Forelimb muscle (tissue), 1 donor: Measurements from ENCODE around the gene C1GALT1. TPM values are rescaled to one million over a fixed set of nuclear protein-coding genes. Genes with fewer than 3 reads are reported as not detected.
A peak's percentile ranks its signal among the peaks of the same experiment; 100 is the strongest.
"Not testable (repeated sequence)": the region's sequence is repeated elsewhere in the genome, so short reads cannot be mapped to it uniquely, and the experiment has no call there.

Experiments
- DNase-seq: peaks from one replicate; pipeline ENCODE4 v3.0.0-alpha.2; 2013; ENCODE audit warnings: low read depth
- polyA plus RNA-seq: library from polyadenylated mRNA; unstranded; fragments of 120-200 nt; gene quantifications from one replicate; pipeline ENCODE4 v1.2.1, GENCODE V29; 2013; ENCODE audit not compliant: insufficient read length

Gene C1GALT1
- 15.4 TPM for polyA plus RNA-seq

DNA sequence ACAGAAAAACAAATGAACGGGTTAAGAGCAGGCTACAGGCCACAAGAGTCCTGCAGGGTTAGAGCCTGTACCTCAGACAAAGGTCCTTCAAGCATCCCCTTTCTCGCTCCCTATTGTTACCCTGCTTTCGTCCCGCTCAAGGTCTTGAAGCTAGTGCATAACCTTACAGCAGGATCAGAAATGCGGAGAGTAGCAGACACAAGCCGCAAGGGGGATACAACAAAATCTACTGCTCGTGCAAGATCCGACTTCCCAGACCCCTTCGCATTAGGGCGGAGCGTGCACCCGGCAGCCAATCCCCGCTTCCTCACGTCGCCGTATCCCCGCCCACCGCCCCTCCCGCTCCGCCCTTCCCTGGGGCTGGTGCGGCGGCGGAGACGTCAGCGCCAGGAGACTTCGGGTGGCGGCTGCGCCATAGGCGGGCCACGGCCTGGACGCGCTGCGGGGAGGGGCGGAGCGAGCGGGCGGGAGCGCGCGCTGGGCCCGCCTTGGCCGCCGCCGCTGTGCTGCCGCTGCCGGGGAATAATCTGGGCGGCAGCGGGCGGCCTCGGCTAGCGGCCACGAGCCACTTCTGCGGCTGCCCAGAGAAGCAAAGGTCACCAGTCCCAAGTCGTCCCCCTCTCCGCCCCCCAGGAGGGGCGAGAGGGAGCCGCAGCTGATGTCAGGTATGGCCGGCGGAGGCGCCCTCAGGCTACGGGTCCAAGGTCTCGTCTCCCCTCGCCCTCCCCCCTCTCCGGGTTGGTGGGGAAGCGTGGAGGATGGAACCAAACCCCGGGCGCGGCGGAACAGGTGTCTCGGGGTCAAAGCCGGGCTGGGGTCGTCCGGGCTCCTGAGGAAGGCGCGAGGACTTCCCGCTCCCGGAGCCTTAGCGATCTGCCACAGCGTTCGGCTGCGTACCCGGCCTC, at the start of gene C1GALT1:
Gene C1GALT1, plus strand, starts transcription at position 389 of the 905 bp plus-strand sequence. CDS start 51,776 bp downstream, outside the sequence.
- DNase-seq, result peak; percentile 92

DNA sequence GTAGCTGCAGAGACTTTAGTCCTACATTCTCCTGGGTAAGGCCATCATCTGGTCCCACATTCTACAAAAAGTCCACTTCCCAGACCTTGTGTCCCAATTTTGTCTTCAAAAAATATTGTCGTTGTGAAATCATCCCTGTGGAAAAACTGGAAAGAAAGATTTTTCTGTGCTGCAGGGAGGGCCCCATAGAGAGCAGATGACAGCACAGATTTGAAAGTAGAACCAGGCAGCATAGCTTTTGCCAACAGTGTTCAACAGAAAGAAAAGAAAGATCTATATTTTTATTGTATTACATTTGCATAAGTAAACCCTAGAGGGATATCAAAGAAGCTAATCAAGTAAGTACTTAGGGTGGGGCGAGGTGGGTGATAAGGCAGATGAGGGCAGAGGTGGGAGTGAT, 48.3 kb upstream of the C1GALT1 start:
- no peak for DNase-seq

DNA sequence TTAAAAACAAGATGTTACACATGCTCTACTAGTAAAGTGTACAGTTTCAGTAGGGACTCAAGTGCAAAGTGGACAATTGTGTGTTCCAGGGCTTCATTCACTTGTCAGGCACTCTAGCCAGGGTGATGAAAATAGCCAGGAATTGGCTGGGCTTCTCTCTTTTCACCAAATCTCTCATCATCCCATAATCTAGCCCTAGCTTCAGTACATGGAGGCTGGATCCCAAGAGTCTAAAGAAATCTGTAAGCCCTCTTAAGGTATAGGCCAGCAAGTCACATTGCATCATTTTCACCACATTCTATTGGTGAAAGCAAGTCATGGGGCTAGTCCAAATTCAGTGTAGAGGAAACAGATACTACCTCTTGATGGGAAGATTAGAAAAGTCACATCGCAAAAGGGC, 47.3 kb upstream of the C1GALT1 start:
- DNase-seq, result no peak

DNA sequence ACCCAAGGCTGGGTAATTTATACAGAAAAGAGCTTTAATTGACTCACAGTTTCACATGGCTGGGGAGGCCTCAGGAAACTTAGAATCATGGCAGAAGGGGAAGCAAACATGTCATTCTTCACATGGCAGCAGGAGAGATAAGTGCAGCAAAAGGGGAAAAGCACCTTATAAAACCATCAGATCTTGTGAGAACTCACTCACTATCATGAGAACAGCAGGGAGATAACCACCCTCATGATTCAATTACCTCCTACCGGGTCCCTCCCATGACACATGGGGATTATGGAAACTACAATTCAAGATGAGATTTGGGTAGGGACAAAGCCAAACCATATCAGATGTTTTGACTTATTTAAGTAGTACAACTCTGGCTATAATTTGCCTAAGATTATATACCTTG, 46.4 kb upstream of the C1GALT1 start:
- DNase-seq, result not testable (repeated sequence)

DNA sequence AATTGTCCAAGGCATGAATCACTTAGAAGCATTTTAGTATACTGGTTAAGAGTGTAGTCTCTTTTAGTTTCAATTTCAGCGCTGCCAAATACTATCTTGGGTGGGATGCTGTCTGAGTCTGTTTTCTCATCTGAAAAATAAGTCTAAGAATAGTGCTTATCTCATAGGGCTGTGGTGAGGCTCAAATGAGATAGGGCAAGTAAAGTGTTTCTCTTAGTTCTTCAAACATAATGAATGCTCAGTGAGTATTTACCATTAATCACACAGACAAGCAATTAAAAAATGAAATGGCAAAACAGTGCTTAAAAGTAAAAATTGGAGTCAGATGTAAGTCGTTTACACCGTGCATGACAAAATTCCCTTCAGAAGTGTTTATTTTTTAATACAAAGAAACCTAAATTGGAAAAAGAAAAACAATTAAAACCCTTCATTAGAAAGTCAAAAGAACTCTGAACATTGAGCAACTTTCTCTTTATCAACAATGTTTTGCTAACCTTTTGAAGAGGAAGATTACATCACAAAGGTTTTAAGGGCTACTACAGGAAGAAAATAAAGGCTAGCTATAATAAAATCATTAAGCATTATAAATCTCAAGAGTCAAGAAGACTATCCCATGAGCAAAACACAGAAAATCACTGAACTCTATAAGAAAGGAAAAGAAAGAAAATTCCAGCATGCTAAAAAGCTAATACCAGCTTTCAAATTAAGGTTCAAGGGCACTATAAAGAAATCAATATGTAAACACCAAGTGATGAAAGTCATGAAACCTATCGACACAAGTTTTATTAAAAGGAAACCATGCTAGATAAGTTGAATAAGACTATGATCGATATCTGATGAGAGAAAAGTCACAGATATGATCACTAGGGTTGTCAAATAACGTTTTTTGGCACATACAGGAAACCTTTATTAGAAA, 45.6 kb upstream of the C1GALT1 start:
- DNase-seq, result no peak

DNA sequence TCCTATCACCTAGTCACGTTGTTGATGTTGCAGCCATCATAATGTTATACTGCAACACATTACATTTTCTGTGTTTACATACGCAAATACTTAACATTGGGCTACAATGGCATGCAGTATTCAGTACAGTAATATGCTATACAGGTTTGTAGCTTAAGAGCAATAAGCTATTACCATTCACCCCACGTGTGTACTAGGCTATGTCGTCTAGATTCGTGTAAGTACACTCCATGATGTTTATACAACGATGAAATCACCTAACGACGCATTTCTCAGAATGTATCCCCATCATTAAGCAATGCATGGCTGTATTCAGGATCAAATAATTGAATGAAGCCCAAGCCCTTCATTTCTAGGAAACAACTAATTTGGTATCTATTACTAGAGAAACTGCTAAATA, 43.4 kb upstream of the C1GALT1 start:
- no peak for DNase-seq

DNA sequence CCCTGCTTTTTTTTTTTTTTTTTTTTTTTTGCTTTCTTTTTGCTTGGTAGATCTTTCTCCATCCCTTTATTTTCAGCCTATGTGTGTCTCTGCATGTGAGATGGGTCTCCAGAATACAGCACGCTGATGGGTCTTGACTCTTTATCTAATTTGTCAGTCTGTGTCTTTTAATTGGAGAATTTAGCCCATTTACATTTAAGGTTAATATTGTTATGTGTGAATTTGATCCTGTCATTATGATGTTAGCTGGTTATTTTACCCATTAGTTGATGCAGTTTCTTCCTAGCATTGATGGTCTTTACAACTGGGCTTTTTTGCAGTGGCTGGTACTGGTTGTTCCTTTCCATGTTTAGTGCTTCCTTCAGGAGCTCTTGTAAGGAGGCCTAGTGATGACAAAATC, 38.9 kb upstream of the C1GALT1 start:
- not testable (repeated sequence) for DNase-seq

DNA sequence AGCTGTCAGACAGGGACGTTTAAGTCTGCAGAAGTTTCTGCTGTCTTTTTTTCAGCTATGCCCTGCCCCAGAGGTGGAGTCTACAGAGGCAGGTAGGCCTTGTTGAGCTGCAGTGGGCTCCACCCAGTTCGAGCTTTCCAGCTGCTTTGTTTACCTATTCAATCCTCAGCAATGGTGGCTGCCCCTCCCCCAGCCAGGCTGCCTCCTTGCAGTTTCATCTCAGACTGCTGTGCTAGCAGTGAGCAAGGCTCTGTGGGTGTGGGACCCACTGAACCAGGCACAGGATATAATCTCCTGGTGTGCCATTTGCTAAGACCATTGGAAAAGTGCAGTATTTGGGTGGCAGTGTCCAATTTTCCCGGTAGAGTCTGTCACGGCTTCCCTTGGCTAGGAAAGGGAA, 37.2 kb upstream of the C1GALT1 start:
- DNase-seq, result not testable (repeated sequence)

DNA sequence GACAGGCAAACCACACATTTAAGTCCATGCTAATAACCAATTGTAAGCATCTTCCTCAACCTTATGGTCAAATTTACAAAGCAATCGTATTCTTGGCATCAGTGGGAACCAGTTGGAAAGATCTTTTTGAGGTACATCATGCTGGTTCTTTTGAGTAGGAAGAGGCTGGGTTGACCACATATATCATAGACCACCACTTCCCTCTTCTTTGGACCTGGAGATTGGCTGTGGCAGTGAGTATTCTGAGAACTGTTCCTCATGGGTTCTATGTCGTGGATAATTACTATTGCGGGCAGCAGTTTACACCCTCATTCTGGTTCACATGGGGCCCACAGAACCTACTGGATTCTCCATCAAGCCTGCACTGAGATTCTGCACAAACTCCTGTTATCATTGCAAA, 35.5 kb upstream of the C1GALT1 start:
- DNase-seq, result no peak

DNA sequence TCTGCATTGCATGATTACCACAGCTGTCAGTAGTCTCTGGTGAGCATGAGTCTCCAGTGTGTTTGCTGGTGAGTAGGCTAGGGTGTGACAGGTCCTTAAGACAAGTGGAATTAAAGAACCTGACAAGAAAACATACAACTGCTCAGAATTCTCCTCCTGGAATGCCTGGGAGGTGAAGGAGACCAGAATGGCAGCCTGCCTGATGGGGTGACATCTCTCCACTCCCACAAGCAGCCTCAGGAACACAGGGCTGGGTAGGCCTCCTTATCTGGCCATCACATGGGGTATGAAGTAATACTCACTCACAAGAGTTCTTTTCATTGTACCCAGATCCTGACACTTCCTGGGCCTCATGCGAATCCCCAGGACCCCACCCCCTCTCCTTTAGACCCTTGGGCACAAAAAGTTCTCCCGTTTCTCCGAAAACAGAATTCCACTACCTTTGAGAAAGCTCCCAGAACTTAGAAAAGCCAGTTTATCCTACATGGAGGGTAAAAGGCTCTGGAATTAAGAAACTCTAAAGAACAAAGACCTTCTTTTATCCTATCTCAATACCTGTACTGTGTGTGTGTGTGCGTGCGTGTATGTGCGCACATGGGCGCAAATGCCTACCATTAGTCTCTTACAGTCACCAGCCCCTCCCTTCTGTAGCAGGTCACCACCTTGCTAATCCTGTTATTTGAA, 33.4 kb upstream of the C1GALT1 start:
- DNase-seq, result no peak

DNA sequence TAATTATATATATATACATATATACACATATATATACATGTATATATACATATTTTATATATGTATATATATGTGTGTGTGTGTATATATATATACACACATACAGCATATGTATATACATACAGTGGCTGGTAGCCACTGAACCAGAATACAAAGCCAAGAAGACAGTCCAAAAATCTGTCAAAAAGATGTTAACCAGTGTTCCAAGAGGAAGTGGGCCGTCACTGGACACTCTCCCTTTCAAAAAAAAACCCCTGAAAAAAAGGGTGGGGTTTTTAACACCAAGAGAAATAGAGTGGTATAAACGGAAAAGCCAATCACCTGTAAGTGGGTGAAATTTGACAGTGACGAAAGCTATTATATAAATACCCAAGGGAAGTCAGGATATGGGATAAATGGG, 31.1 kb upstream of the C1GALT1 start:
- DNase-seq, result no peak

DNA sequence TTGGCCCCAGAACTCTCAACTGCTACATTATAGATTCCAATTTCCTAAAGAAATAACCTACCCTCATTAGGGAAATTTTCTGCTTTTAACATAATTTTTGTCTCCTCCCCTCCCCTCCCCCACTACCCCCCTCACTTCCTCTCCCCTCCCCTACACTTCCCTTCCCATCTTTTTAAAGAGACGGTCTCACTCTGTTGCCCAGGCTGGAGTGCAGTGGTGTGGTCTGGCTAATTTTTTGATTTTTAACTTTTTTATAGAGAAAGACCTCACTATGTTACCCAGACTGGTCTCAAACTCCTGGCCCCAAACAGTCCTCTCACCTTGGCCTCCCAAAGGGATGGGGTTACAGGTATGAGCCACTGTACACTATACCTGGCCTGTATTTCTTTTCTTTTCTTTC, 30.5 kb upstream of the C1GALT1 start:
- no peak for DNase-seq

DNA sequence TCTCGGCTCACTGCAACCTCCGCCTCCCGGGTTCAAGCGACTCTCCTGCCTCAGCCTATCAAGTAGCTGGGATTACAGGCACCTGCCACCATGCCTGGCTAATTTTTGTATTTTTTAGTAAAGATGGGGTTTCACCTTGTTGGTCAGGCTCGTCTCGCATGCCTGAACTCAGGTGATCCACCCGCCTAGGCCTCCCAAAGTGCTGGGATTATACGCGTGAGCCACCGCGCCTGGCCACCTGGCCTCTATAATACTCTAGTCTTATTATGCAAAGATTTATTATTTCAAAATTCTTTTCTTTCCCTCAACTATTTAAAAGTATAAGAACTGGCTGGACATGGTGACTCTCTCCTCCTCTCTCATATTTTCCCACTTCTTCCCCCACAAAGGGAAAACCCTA, 30.0 kb upstream of the C1GALT1 start:
- no peak for DNase-seq

DNA sequence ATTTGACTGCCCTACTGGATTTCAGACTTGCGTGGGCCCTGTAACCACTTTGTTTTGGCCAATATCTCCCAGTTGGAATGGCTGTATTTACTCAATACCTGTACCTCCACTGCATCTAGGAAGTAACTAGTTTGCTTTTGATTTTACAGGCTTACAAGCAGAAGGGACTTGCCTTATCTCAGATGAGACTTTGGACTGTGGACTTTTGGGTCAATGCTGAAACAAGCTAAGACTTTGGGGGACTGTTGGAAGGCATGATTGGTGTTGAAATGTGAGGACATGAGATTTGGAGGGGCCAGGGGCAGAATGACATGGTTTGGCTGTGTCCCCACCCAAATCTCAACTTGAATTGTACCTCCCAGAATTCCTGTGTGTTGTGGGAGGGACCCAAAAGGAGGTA, 28.0 kb upstream of the C1GALT1 start:
- DNase-seq, result not testable (repeated sequence)

DNA sequence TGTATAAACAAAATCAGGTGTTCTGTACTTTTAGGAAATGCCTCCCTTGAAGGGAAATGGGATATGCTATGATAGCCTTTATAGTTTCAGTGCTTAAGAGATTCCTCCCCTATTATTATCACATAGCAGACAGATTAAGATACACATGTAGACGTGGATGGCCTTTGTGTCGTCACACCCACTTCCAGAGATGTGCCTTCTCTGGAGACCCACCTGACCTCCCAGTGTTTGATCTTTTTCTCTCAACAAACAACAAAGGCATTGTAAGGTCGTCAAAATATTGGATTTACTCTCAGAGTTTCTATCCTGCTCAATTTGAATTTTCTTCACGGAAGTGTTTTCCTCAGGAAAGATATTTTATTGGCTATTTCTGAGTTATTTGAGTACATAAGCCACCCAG, 25.7 kb upstream of the C1GALT1 start:
- no peak for DNase-seq

DNA sequence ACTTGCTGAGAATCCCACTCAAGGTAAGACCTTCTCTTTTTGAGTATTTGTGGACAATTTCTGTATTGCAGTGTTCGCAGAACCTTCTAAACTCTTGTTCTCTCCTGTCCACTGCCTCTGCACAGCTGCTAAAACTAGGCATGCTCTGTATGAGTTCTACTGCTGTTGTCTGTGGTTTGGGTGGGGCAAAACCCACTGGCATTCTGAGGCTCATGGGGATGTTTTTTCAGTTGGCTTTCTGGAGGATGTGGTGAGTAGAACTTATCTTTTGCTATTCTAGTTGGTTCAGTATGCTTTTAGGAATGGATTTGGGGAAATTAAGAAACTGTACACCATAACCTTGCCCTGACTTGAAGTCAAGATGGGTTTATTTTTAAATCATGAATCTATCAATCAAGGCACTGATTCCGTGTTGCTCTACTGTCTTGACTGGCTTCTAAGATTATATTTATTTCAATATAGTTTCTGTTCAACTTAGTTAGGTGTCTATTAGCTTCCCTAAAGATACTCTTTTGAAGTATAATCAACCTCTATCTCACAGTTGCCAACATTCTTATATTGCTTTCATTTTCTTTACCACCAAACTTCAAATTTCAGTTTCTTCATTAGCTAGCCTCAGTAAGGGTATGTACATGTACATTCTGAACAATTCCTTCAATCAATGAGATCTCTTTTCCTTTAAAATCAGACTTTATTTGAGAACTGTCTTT, 25.0 kb upstream of the C1GALT1 start:
- DNase-seq, result no peak

DNA sequence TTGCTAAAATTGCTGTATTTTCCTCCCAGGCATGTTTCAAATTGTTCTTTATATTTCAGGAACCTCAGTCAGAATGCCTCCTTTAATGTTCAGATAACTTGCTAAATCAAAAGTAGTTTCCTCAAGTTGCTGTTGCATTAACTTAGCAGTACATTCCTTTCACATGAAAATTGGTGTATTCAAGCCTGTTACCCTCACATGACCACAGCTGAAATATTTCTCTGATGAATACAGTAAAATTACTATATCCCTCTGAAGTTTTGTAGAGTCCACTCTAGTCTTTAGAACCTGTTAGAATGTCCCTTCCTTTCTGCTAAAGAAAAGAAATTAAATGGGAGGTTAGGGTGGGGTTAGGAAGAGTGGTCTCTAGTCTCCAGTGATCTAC, 24.5 kb upstream of the C1GALT1 start:
- DNase-seq, result no peak

DNA sequence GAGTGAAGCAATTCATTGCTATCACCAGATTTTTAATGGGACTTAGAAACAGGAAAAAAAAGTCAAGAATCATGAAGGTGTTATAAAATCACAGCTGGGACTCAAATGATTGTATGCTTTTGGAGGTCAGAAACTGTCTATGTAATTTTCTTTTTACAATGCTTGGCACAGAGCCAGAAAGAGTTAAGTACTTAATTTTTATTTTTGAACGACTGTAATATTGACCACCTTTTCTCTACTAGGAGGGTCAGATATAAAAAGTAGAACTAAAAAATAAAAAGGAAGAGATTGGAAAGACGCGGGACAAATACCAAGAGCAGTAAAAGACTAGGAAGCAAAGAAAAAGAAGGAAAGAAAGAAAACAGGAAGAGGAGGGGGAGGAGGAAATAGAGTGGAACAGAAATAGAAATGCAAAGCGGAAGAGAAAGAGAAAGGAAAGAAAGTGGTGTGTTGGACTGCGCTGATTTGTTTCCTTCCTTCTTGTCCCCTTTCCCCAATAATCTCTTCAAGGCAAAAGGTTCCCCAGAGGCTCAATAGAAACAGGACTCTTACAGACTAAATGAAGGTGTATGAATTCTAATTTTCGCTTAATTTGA, 23.2 kb upstream of the C1GALT1 start:
- no peak for DNase-seq

DNA sequence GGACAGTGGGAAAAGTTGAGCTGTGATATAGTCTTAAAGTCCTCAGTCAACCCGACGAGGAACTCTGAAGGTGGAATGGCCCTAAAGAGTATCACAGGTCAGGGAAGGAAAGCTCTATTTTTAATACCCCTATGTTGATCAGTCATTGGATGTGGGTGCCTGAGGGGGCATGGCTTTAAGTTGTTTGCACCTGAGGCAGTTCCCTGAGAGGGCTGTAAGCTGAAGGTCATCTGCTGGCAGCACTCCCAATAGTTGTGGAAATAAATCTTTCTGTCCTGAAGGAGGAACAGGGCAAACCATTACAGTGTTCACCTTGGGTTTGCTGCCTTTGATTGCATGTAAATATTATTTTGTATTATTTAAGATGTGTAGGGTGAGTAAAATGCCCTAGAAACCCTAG, 17.8 kb upstream of the C1GALT1 start:
- no peak for DNase-seq

DNA sequence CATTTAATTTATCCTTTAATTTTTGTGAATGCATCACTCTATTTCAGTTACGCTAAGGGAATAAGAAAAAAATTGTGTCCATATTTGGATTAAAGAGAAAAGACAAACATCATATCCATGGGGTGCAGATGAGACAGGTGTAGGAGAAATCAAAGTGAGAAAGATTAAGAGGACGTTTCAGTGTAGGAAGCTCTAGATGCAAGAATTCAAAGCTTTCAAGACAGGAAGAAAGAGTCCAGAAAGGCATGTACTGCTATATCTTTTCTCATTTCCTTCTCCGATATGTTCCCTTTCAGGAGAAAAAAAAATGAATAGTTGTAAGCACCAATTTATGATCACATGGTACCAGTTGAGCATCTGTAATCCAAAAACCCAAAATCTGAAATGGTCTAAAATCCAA, 17.0 kb upstream of the C1GALT1 start:
- no peak for DNase-seq

DNA sequence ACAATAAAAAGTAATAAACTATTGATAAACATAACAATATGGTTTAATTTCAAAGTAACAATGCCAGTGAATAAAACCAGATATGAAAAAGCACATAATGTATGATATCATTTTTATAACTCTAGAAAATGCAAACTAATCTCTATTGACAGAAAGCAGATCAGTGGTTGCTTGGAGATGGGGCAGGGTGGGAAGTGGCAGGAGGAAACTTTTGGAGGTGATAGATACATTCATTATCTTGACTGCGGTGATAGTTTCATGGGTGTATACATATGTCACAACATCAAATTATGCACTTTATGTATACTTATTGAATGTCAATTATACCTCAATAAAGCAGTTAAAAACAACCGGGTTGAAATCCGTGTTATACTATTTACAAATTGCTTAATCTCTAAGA, 16.0 kb upstream of the C1GALT1 start:
- no peak for DNase-seq
